C4-2B (cell line): ENCODE data around the gene PRKG1.

Experiments used
- H3K27ac ChIP-seq: fragments of 450-650 bp; 2 replicates; pipeline ENCODE4 v1.5.1; 2017
- CTCF ChIP-seq: fragments of 450-650 bp; conservative IDR thresholded peaks from 2 replicates; pipeline ENCODE4 v1.5.1; 2017; ENCODE audit warnings: mild to moderate bottlenecking
- ZFX ChIP-seq: fragments of 450-650 bp; IDR thresholded peaks from 2 replicates; pipeline ENCODE4 v1.6.1; 2017

PRKG1 gene

GRCh38 chr10:51964630-51965029 lies 890.3 kb downstream of the PRKG1 start:
- no peak overlapping the region for H3K27ac ChIP-seq
- TF ChIP-seq CTCF (no peak), ZFX (no peak)

GRCh38 chr10:51965451-51965850 lies 891.2 kb downstream of the PRKG1 start:
- TF ChIP-seq ZFX (no peak), CTCF (no peak)
- no peak overlapping the region for H3K27ac ChIP-seq

- H3K27ac ChIP-seq = no peak overlapping the region
- TF ChIP-seq CTCF = no peak
- no peak for TF ChIP-seq ZFX
These were observed 898.6 kb downstream of the PRKG1 start for GRCh38 chr10:51972733-51973346.

- no peak overlapping the region for H3K27ac ChIP-seq
- TF ChIP-seq CTCF = no peak
- no peak for TF ChIP-seq ZFX
These were observed 906.5 kb downstream of the PRKG1 start for GRCh38 chr10:51980752-51981151.

GRCh38 chr10:51981731-51982130 lies 907.4 kb downstream of the PRKG1 start:
- TF ChIP-seq CTCF = no peak
- no peak for TF ChIP-seq ZFX
- H3K27ac ChIP-seq = no peak overlapping the region

GRCh38 chr10:51983481-51983880 lies 909.2 kb downstream of the PRKG1 start:
- TF ChIP-seq CTCF = no peak
- TF ChIP-seq ZFX = no peak
- no peak overlapping the region for H3K27ac ChIP-seq

GRCh38 chr10:51985336-51985735 lies 911.0 kb downstream of the PRKG1 start:
- H3K27ac ChIP-seq = no peak overlapping the region
- TF ChIP-seq ZFX = no peak
- no peak for TF ChIP-seq CTCF
